ENCODE data around the gene RERE. TPM values are rescaled to one million over a fixed set of nuclear protein-coding genes. Genes with fewer than 3 reads are reported as not detected.

Gene RERE
- polyA plus RNA-seq, 1 of the 3 experiments (the other 2 are of a cell fraction), result 8.1 TPM

DNA sequence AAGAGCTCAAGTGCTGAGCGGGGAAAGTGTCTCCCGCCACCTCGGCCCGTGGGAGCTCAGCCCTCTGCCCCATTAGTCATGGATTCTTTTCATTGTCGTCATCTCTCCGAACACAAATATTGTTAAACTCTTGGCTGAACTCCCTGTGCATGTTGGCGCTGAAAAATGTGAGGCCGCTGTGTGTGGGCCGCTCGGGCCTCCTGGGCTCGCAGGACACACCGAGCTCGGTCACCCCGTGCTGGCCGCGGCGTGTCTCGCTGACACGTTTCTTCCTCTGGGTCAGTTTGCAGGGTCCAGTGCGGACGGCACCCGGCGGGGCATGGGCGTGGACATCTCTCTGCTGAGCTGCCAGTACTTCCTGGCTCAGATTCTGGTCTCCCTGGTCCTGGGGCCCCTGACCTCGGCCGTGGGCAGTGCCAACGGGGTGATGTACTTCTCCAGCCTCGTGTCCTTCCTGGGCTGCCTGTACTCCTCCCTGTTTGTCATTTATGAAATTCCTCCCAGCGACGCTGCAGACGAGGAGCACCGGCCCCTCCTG, 473.9 kb downstream of the RERE start:
- Histone ChIP-seq H4K20me1 (ENCODE audit: insufficient read depth) (no peaks in the 10 kb centered on the region), H3K79me2 (ENCODE audit: insufficient read depth) (no peaks in the 10 kb centered on the region), H3K27ac (ENCODE audit: low read depth in 2 of 2, low read length in 1 of 2) (peak overlapping the region in 1 of 2 experiments; percentile 84; a peak in 2 of 4 replicates), H3K9me3 (no peaks in the 10 kb centered on the region), H3K36me3 (replicated peaks in 1 of 2; ENCODE audit: control insufficient read depth in 1 of 2, insufficient read depth in 2 of 2, low read length in 1 of 2) (no peaks in the 10 kb centered on the region), H3F3A (replicated peaks; ENCODE audit: insufficient read depth) (no peaks in the 10 kb centered on the region), H3K9me2 (no peaks in the 10 kb centered on the region), H3K4me1 (ENCODE audit: control insufficient read depth in 1 of 2, insufficient read depth in 2 of 2, low read depth in 1 of 2, low read length in 1 of 2) (peaks cover 5 to 6% of the 10 kb centered on the region in 2 experiments; a peak in 2 of 4 replicates), H3K4me3 (ENCODE audit: low read depth in 2 of 2, low read length in 1 of 2) (no peak overlapping the region), H2AFZ (ENCODE audit: low read depth) (no peak overlapping the region; the same call in 1 of the 2 replicates), H3K4me2 (peak overlapping the region; percentile 36; the same call in 1 of the 2 replicates), H3K27me3 (ENCODE audit: insufficient read depth) (no peaks in the 10 kb centered on the region), H3K9ac (peak overlapping the region; percentile 52; the same call in 1 of the 2 replicates)
- 49% methylated on average over 10 of the region's 32 CpGs for WGBS (ENCODE audit: low lambda C conversion rate)
- DNase-seq, result no peak
- POLR2A ChIA-PET, result no interaction called here
- CTCF ChIA-PET, result interaction anchor here (1.0 to 1.1 kb wide), 3 partner anchors 25 to 363 kb away, joined by 3 to 4 read pairs (median 3); partner anchors contain the start of gene SLC45A1
- TF ChIP-seq USF2 (IDR thresholded peaks at IDR 0.05; ENCODE audit: borderline replicate concordance, low read depth, low read length), result no peak
- no peak for TF ChIP-seq RFX5 (IDR thresholded peaks at IDR 0.05; ENCODE audit: low read length)
- TF ChIP-seq ELF1 (IDR thresholded peaks at IDR 0.05), result no peak
- TF ChIP-seq CTCF (IDR thresholded peaks at IDR 0.05), result no peak
- TF ChIP-seq POLR2AphosphoS5 (IDR thresholded peaks at IDR 0.05; ENCODE audit: low read depth, low read length), result no peak
- no peak for TF ChIP-seq TAF1 (IDR thresholded peaks at IDR 0.05; ENCODE audit: borderline replicate concordance, low read depth, low read length)
- 0 out of 2 replicates have a peak, but pooled peaks have one; percentile 27 for TF ChIP-seq PBX3 (IDR thresholded peaks at IDR 0.05)
- TF ChIP-seq NRF1 (IDR thresholded peaks at IDR 0.05; ENCODE audit: low read depth, low read length), result no peak
- TF ChIP-seq SIN3A (IDR thresholded peaks at IDR 0.05; ENCODE audit: borderline replicate concordance, low read depth, low read length), result no peak
- no peak for TF ChIP-seq RCOR1 (IDR thresholded peaks at IDR 0.05; ENCODE audit: low read length)
- no peak for TF ChIP-seq ZBTB33 (IDR thresholded peaks at IDR 0.05; ENCODE audit: borderline replicate concordance, low read depth)
- peak; percentile 56; the same call in 1 of the 2 replicates for TF ChIP-seq RXRA (IDR thresholded peaks at IDR 0.05; ENCODE audit: borderline replicate concordance, low read depth)
- TF ChIP-seq EZH2phosphoT487 (IDR thresholded peaks at IDR 0.05; ENCODE audit: borderline replicate concordance, low read depth), result no peak
- 0 out of 2 replicates have a peak, but pooled peaks have one; percentile 19 for TF ChIP-seq TCF12 (IDR thresholded peaks at IDR 0.05)
- TF ChIP-seq FOXM1 (IDR thresholded peaks at IDR 0.05; ENCODE audit: low read depth), result no peak
- TF ChIP-seq, protein P1, sequence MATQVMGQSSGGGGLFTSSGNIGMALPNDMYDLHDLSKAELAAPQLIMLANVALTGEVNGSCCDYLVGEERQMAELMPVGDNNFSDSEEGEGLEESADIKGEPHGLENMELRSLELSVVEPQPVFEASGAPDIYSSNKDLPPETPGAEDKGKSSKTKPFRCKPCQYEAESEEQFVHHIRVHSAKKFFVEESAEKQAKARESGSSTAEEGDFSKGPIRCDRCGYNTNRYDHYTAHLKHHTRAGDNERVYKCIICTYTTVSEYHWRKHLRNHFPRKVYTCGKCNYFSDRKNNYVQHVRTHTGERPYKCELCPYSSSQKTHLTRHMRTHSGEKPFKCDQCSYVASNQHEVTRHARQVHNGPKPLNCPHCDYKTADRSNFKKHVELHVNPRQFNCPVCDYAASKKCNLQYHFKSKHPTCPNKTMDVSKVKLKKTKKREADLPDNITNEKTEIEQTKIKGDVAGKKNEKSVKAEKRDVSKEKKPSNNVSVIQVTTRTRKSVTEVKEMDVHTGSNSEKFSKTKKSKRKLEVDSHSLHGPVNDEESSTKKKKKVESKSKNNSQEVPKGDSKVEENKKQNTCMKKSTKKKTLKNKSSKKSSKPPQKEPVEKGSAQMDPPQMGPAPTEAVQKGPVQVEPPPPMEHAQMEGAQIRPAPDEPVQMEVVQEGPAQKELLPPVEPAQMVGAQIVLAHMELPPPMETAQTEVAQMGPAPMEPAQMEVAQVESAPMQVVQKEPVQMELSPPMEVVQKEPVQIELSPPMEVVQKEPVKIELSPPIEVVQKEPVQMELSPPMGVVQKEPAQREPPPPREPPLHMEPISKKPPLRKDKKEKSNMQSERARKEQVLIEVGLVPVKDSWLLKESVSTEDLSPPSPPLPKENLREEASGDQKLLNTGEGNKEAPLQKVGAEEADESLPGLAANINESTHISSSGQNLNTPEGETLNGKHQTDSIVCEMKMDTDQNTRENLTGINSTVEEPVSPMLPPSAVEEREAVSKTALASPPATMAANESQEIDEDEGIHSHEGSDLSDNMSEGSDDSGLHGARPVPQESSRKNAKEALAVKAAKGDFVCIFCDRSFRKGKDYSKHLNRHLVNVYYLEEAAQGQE (IDR thresholded peaks at IDR 0.05; ENCODE audit: low read depth, low read length), result no peak
- peak; percentile 80 for TF ChIP-seq FOSL2 (IDR thresholded peaks at IDR 0.05; ENCODE audit: borderline replicate concordance, low read depth)
- TF ChIP-seq GABPA (IDR thresholded peaks at IDR 0.05; ENCODE audit: low read depth), result no peak
- no peak for TF ChIP-seq YY1 (IDR thresholded peaks at IDR 0.05; ENCODE audit: low read depth)
- TF ChIP-seq CHD2 (IDR thresholded peaks at IDR 0.05; ENCODE audit: low read length, partially characterized antibody), result no peak
- TF ChIP-seq EP300 (IDR thresholded peaks at IDR 0.05; ENCODE audit: borderline replicate concordance in 1 of 2, low read depth in 1 of 2, low read length in 1 of 2), result peak in 1 of 2 experiments; percentile 26; a peak in 1 of 4 replicates
- TF ChIP-seq SMC3 (IDR thresholded peaks at IDR 0.05; ENCODE audit: low read depth, low read length), result no peak

Data from SK-N-SH (cell line).